Coronary artery (tissue), 2 donors: ENCODE results near the gene SEC22B.
"Not testable (repeated sequence)": the region's sequence is repeated elsewhere in the genome, so short reads cannot be mapped to it uniquely, and the experiment has no call there.

Source experiments
- DNase-seq: peaks from one replicate; pipeline ENCODE4 v3.0.0-alpha.2; 2017; ENCODE audit warnings: low spot score
- H3K27ac ChIP-seq, 2 donors: fragments of 200-600 bp; sonication (generic); one replicate each; pipeline ENCODE4 v1.5.1; 2016 to 2019
- H3K4me3 ChIP-seq: fragments of 200-600 bp; sonication (generic); 2 replicates; pipeline ENCODE4 v1.5.1; 2016; ENCODE audit warnings: mild to moderate bottlenecking, moderate library complexity
- CTCF ChIP-seq: fragments of 200-600 bp; sonication (generic); IDR thresholded peaks from one replicate; pipeline ENCODE4 v1.5.1; 2019; ENCODE audit warnings: antibody characterized with exemption

SEC22B gene

GRCh38 chr1:120158495-120158894, 17.8 kb downstream of the SEC22B start:
- not testable (repeated sequence) for H3K27ac ChIP-seq, H3K4me3 ChIP-seq, DNase-seq

DNA sequence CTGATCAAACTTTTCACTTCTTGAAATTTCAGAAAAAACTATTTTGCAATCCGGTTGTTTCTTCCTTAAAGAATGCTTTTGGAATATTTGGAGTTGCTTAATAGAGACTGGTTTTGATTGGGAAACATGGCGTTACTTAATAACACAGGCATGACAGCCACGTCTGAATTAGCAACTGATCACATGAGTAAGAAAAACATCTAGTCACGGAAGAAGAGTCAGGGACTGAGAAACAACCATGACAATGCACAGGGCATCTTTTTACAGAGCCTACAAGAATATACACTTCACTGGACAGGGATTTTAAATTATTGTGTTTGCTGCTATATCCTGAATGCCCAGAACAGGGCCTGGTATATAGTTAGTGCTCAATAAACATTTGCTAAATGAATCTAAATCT, 18.2 kb downstream of the SEC22B start:
- DNase-seq, H3K27ac ChIP-seq, H3K4me3 ChIP-seq: not testable (repeated sequence)

- H3K4me3 ChIP-seq, H3K27ac ChIP-seq, DNase-seq: not testable (repeated sequence)
These were observed 26.0 kb downstream of the SEC22B start for GRCh38 chr1:120150138-120150822.

GRCh38 chr1:120149420-120150059, 26.8 kb downstream of the SEC22B start:
- DNase-seq, H3K4me3 ChIP-seq, H3K27ac ChIP-seq: not testable (repeated sequence)

DNA sequence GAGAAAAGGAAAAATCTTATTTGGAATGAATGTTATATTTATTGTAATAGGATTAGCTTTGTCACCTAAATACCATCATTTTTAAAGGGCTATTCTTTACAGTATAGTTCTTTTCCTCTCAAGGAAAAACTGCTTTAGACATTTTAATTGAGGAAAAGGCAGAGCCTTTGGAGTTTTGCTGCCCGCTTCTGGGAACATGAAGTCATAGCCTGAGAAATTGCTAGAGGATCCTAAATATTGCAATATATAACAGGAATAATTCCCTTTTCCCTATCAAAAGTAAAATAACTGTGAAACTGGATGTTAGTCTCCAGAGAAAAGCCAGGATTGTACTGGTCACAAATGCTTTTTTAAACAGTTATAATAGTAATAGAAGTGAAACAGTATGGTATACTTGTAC, 30.5 kb downstream of the SEC22B start:
- not testable (repeated sequence) for H3K4me3 ChIP-seq, DNase-seq, H3K27ac ChIP-seq

- peak overlapping the region in 1 of 2 donors; percentile 76 for H3K27ac ChIP-seq
- DNase-seq, H3K4me3 ChIP-seq: not testable (repeated sequence)
These were observed 31.7 kb downstream of the SEC22B start for GRCh38 chr1:120144626-120145025.

- not testable (repeated sequence) for DNase-seq
These were observed 32.2 kb downstream of the SEC22B start for GRCh38 chr1:120144169-120144568.

GRCh38 chr1:120143334-120143733, 33.0 kb downstream of the SEC22B start:
- H3K27ac ChIP-seq = peak overlapping the region; percentile 50 to 76
- DNase-seq, H3K4me3 ChIP-seq: not testable (repeated sequence)

More at GRCh38 chr1:120144169-120144568, 32.2 kb downstream of the SEC22B start:
- H3K27ac ChIP-seq = peak overlapping the region in 1 of 2 donors; percentile 76
- H3K4me3 ChIP-seq = not testable (repeated sequence)

GRCh38 chr1:120142512-120143263, 33.6 kb downstream of the SEC22B start:
- Histone ChIP-seq H3K4me3 (peak overlapping the region; percentile 54), H3K27ac (peak overlapping the region; percentile 50 to 76)
- peak; percentile 67 for DNase-seq

DNA sequence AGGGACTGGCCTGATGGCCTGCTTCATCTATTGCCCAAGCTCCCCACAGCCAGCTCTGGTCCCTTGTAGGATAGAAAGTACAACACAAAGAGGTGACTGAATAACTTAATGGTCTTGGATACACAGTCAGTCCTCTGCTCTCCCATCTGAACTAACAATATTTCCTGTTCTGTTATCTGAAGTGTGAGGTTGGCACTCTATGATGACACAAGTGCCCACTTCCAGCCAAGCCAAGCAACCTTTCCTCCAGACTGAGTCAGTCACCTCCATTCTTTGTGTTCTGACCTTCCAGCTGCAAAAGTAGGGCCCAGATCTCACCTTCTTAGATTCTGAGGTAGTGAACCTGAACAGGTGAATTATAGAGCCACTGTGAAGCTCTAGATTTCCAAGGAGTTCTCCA, 34.5 kb downstream of the SEC22B start:
- not testable (repeated sequence) for H3K4me3 ChIP-seq, DNase-seq
- peak overlapping the region in 1 of 2 donors; percentile 76 for H3K27ac ChIP-seq

DNA sequence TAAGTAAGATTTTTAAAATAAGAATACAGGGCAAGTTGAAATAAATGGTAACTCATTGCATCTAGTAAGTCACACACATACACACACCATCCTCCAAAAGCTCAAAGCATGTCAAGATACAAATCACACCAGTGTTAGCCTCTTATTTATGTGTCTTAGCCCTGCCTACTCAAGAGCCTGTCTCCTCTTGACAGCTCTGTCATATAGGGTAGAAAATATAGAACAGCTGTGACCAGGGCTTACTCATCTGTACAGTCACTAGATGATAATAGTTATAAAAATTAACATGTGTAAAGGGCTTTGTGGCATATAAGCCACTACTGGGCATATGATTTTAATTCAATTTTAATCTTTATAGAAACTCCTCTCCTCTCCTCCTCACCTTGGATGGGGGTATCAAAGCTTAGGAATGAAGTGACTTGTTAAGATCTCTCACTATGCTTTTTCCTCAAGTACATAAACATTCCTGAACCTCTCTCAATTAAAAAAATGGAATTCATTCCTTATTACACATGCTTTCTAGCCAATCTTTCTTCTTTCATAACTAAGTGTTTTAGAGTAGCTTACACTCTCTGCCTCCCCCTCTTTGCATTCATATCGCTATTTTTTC, 35.6 kb downstream of the SEC22B start:
- H3K27ac ChIP-seq, DNase-seq, H3K4me3 ChIP-seq: not testable (repeated sequence)

- not testable (repeated sequence) for H3K4me3 ChIP-seq, H3K27ac ChIP-seq, DNase-seq
These were observed 40.2 kb downstream of the SEC22B start for GRCh38 chr1:120136086-120136485.

DNA sequence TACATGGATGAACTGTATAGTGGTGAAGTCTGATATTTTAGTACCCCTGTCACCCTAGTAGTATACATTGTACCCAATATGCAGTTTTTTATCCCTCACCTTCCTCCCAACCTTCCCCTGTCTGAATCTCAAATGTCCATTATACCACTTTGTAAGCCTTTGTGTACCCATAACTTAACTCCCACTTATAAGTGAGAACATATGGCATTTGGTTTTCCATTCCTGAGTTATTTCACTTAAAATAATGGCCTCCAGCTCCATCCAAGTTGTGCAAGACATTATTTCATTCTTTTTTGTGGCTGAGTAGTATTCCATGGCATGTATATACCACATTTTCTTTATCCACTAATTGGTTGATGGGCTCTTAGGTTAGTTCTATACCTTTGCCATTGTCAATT, 42.4 kb downstream of the SEC22B start:
- H3K27ac ChIP-seq, H3K4me3 ChIP-seq, DNase-seq: not testable (repeated sequence)

DNA sequence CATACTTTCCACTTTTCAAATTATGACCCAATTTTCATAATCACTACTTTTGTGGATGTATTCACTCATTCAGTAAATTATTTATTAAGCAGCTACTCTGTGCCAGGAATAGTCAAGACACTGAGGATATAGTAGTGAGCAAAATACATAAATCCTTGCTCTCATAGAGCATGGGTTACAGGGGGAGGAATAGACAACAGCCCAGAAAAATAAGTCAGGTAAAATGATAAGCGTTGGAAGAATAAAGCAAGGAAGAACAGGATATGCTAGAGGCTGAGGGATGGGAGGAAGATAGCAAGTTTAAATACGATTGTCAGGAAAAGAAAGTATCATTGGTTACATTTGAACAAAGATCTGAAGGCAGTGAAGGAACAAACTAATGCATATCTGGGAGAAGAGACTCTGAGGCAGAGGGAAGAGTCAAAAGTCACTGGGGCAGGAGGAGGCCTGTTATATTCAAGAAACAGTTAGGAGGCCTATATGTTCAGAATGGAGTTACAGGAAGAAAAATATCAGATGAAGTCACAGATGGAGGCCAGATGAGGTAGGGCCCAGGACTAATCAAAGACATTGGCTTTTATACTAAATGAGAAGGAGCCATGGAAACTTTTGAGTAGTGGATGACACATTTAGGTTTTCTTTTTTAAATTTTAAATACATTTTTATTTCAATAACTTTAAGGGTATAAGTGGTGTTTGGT, 42.9 kb downstream of the SEC22B start:
- TF ChIP-seq CTCF = no peak
- no peak overlapping the region for H3K4me3 ChIP-seq
- no peak for DNase-seq
- no peak overlapping the region for H3K27ac ChIP-seq

GRCh38 chr1:120132406-120132763, 43.9 kb downstream of the SEC22B start:
- H3K27ac ChIP-seq = not testable (repeated sequence)

GRCh38 chr1:120131611-120132405, 44.5 kb downstream of the SEC22B start:
- not testable (repeated sequence) for H3K27ac ChIP-seq, H3K4me3 ChIP-seq, DNase-seq

More at GRCh38 chr1:120132406-120132763, 43.9 kb downstream of the SEC22B start:
- DNase-seq, H3K4me3 ChIP-seq: not testable (repeated sequence)
